HG03342 (cell line): ENCODE data around the gene XRCC5.
"Not testable (repeated sequence)": the region's sequence is repeated elsewhere in the genome, so short reads cannot be mapped to it uniquely, and the experiment has no call there.

Experiments
- ATAC-seq: cut with Tn5 transposase; IDR thresholded peaks from one replicate; pipeline ENCODE4 v1.9.1; 2021; ENCODE audit warnings: mild to moderate bottlenecking, moderate library complexity; ENCODE audit not compliant: unreplicated experiment

XRCC5 gene

DNA sequence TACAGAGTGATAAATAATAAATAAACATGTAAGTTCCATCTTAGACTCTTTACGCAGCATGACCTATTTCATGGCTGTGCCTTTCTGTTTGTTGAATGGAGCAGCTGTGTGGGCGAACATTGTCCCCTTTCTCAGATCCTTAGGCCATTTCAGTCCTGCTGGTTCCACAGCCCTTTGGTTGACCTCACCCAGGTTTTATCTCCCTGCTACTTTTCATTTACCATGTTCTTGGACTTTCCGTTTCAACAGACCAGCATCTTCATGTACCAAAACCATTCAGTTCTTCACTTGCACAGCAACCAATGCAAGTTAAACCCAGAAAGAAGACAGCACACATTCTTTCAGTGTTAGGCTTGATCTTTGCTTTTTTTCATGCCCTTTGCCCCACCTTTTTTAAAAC, 83.8 kb downstream of the XRCC5 start:
- no peak for ATAC-seq

DNA sequence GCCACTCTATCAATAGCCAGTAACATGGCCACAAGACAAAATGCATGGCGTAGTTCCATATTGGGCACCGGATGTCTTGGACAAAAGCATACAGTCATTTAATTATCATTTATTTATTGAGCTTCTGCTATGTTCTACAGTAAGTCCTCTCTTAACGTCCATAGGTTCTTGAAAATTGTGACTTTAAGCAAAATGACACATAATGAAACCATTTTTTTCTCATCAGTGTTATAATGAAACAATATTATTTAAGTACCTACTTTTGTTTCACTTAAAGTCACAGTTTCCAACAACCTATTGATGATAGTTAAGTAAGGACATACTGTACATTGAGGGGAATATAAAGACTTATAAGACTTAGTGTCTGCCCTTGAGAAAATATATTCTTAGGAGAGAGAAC, 84.9 kb downstream of the XRCC5 start:
- ATAC-seq, result no peak

DNA sequence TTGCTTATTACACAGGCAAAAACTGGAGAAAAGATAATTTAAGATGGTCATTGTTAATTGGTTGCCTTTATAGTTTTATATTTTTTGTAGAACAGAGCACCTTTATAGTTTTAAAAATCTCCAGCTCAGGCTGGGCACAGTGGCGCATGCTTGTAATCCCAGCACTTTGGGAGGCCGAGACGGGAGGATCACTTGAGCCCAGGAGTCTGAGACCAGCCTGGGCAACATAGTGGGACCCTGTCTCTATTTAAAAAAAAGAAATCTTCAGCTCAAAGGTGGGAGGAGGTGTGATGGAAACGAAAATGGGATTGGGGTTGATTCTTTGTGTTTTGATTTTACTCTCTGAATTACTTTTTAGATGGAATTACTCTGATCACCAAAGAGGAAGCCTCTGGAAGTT, 85.4 kb downstream of the XRCC5 start:
- ATAC-seq, result no peak

- ATAC-seq, result no peak
Observed at GRCh38 chr2:216195565-216196029, 86.4 kb downstream of the XRCC5 start.

- ATAC-seq, result no peak
Observed at GRCh38 chr2:216201692-216202306, 92.7 kb downstream of the XRCC5 start.

DNA sequence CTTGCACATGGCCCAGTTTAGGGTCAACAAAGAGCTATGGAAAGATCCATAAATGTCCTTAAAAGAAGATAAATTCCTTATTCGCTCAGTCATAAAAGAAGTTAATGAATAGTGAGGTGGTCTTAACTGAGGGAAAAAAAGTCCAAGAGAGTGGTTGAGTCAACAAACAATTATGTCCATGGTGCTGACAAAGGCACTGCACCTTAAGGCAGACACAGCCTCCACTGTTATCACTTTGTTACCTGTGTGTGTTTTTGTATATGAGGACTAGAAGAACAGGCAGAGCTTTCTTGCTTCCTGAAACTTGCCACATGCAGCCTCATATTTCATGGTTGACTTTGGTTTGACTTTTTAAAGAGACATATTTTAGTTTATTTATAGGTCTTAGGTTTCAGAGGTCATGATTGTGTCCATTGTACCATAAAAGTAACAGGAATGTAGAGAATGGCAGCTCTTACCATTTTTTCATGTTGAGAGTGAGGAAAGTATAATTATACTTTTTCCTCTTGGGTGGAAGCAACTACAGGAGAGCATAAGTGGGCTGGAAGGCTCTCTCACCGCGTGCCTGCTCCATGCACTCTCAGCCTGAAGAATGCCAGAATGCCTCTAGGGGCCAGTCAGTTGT, 93.6 kb downstream of the XRCC5 start:
- ATAC-seq, result no peak

GRCh38 chr2:216205486-216205885, 96.3 kb downstream of the XRCC5 start:
- peak; percentile 6 for ATAC-seq

- ATAC-seq, result peak; percentile 80
Observed at GRCh38 chr2:216206041-216206703, 97.0 kb downstream of the XRCC5 start.

DNA sequence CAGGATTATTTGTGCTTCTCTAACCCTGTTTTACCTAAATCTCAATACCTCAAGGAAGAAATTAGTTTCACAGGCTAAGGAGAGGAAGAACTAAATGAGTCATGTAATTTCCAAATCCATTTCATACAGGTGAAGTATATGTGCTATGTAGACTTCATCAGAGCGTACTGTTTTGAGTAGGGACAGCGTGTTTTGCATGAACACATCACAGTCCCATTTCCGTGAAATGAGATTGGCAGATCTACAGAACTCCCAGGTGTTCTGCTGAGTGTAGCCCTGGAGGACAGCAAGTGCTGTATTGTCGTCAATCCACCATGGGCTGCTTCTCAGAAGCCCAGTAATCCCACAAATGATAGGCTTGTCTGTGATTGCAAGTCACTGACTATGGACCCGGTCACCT, 97.7 kb downstream of the XRCC5 start:
- ATAC-seq, result no peak

- not testable (repeated sequence) for ATAC-seq
Observed at GRCh38 chr2:216208661-216209060, 99.5 kb downstream of the XRCC5 start.

- no peak for ATAC-seq
Observed at GRCh38 chr2:216210701-216211540, 101.8 kb downstream of the XRCC5 start.

- ATAC-seq, result no peak
Observed at GRCh38 chr2:216211614-216212145, 102.5 kb downstream of the XRCC5 start.

DNA sequence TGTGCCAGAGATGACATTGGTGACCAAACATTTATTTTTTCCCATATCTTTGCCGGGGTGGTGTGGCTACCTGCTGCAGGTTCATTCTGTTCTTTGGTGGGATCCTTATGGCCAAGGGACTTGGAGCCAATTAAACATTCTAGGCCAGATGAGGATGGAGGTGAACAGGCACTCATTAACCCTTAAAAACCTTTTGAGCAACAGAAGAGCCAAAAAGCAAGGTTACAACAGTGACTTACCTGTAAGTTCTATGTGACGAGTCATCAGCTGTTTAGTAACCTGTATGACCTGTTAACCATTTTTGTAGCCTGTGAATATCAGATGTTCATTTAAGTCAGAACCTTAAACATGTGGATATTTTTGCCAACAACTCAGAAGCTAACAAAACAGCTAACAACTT, 105.6 kb downstream of the XRCC5 start:
- no peak for ATAC-seq

- no peak for ATAC-seq
Observed at GRCh38 chr2:216215658-216216390, 106.7 kb downstream of the XRCC5 start.

DNA sequence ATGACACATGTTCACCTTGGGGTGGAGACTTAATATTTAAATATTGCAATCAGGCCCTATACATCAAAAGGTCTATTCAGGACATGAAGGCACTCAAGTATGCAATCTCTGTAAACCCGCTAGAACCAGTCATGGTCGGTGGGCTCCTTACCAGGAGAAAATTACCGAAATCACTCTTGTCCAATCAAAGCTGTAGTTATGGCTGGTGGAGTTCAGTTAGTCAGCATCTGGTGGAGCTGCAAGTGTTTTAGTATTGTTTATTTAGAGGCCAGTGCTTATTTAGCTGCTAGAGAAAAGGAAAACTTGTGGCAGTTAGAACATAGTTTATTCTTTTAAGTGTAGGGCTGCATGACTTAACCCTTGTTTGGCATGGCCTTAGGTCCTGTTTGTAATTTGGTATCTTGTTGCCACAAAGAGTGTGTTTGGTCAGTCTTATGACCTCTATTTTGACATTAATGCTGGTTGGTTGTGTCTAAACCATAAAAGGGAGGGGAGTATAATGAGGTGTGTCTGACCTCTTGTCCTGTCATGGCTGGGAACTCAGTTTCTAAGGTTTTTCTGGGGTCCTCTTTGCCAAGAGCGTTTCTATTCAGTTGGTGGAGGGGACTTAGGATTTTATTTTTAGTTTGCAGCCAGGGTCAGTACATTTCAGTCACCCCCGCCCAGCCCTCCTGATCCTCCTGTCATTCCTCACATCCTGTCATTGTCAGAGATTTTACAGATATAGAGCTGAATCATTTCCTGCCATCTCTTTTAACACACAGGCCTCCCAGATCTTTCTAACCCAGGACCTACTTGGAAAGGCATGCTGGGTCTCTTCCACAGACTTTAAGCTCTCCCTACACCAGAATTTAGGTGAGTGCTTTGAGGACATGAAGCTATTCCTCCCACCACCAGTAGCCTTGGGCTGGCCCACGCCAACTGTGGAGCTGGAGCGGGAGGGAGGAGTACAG, 108.1 kb downstream of the XRCC5 start:
- ATAC-seq, result no peak

DNA sequence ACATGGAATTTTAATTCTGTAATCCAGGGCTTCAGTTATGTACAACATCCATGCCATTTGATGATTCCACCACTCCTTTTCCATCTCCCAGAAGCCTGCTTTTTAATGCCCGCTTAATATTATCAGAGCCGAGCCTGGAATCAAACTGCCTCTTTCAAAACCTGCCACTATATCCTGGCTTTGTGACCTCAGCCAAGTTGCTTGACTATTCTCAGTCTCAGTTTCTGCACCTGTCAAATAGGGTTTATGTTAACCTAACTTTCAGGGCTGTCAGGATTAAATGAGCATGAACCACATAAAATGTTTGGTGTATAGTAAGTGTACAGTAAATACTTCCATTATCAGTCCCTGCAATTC, 108.7 kb downstream of the XRCC5 start:
- no peak for ATAC-seq

DNA sequence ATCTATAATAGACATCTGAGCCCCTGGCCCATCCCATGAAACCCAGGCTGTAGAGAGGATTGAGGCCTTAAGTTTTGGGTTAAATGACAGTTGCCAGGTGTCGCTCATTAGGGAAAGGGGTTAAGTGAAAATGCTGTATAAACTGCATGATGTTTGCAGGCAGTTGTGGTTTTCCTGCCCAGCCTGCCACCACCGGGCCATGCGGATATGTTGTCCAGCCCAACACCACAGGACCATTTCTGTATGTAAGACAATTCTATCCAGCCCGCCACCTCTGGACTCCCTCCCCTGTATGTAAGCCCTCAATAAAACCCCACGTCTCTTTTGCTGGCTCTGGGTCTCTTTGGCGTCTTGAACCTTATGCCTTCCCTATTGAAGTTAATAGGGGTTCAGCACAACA, 110.7 kb downstream of the XRCC5 start:
- ATAC-seq, result no peak

DNA sequence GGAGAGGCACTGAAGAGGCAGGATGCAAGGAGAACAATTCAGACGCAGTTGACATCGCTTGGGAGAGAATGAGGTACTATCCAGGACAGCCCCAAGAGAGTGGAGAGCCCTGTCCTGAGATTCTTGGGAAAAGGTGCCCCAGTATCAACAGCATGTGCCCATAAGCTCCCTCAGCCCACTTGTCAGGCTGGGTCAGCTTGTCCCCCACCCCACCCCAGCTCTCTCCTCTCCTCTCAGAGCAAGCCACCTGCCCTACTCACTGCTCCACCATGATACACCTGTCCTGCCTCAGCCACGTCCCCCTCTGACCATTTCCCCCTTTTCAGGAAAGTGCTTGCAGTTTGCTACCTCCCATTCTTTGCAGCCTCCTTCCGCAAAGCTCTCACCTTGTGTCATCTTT, 111.8 kb downstream of the XRCC5 start:
- no peak for ATAC-seq

DNA sequence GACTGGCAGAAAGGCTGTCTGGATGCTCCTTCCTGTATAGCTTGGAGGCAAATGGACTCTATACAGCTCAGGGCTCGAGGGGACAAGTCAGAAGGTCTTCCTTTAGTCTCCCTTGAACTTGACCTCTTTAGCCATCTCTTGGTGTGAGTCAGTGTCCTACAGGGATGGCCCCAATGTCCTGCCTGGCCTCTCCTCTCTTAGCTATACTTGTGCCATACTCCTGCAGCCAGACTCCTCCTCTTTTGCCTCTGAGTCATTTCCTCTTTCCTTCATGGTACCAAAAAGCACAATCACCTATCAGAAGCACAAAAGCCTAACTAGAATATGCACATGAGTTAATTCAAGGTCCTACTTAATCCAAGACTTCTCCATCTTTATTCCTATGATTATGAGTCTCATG, 112.7 kb downstream of the XRCC5 start:
- ATAC-seq, result no peak
